Spleen (tissue), 7 donors: ENCODE results near the gene FUCA1.

ENCODE experiments used
- CTCF ChIP-seq, 11 experiments: fragments of 200-600 bp in 7 of 11; fragments of 450-650 bp in 4 of 11; sonication (generic) in 4 of 11; IDR thresholded peaks in 8 of 11; conservative IDR thresholded peaks in 3 of 11; 1 replicate in 7 of 11; 2 replicates in 4 of 11; pipeline versions ENCODE4 v1.4.0 to v1.8.0; 2016 to 2021; ENCODE audit warnings: antibody characterized with exemption in 11 of 11, inconsistent platforms in 4 of 11, mild to moderate bottlenecking in 1 of 11
- POLR2A ChIP-seq, 3 donors: fragments of 450-650 bp; IDR thresholded peaks; one replicate each; pipeline ENCODE4 v1.5.1; 2017; ENCODE audit warnings: antibody characterized with exemption in 3 of 3, mild to moderate bottlenecking in 1 of 3
- donor health status: DM: no; HTN: no; CAD: no; lungs with moderate emphysema.
- donor health status: DM: no; HTN: no; CAD: no.
- donor health status: DM: no; HTN: no; CAD: no.

- no peak for TF ChIP-seq CTCF (IDR thresholded peaks at IDR 0.05 in 8 of 11, conservative IDR thresholded peaks at IDR 0.05 in 3 of 11)
- no peak for TF ChIP-seq POLR2A (IDR thresholded peaks at IDR 0.05)
Measured at GRCh38 chr1:23824711-23825075, 43.4 kb downstream of the FUCA1 start.
